GM10266 (cell line): ENCODE measurements around the gene CACNA1I.

Experiments
- DNase-seq: peaks from one replicate; pipeline ENCODE4 v3.0.0; 2012; ENCODE audit errors: extremely low spot score
- CTCF ChIP-seq: IDR thresholded peaks from 2 replicates; pipeline ENCODE4 v1.5.1; 2012; ENCODE audit warnings: mild to moderate bottlenecking, low read depth; ENCODE audit not compliant: control insufficient read depth, insufficient read depth; ENCODE audit errors: missing control alignments

Gene CACNA1I

DNA sequence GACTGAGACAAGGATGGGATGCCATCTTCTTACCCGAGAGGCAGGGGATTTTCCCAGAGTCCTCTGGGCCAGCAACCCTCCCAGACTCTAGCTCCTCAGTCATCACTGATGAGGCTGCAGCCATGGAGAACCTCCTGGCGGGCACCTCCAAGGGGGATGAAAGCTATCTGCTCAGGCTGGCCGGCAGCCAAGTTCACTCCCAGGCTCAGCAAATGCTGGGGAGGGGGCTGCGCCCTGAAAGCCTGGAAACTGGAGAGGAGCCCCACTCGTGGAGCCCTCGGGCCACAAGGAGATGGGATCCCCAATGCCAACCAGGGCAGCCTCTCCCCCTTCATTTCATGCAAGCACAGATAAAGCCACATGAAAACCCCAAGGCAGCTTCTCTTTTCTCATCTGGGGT lies 75.0 kb downstream of the CACNA1I start:
- no peak for DNase-seq
- no peak for TF ChIP-seq CTCF

- no peak for DNase-seq
- TF ChIP-seq CTCF: no peak
Measured at GRCh38 chr22:39646398-39647063, 76.0 kb downstream of the CACNA1I start.

DNA sequence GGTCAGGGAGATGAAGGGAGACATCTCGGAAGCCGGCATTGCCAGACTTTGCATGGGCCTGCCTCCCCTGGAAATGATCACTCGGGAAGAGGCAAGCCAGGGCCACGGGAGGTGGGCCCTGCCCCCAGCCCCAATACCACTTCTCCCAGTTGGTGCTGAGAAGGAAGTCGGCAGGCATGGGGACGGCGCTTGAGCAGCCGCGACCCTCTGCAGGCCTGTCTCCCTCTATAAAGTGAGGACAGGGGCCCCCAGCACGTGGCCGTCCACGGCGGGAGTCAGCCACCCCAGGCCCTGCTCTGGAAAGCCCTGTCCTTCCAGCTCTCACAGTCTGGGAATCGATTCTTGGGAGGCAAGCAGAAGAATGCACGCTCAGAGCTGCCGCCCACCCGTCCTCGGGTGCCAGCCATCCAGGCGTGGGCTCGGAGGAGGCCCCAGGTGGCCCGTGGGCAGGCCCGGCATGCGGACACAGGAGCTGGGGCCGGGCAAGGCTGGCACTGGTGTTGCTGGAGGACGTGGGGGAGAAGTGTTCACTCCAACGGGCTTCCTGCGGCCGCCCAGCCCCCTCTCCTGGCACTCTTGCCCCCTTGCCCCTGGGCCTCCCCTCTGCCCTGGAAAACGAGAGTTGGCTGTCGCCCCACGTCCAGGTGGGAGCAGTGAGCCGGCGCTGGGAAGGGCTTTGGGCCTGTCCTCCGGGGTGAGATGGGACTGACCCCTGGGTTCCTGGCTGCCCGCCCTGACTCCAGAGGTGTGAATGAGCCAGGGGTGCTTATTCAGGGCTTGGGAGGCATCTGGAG lies 77.5 kb downstream of the CACNA1I start:
- no peak for TF ChIP-seq CTCF
- no peak for DNase-seq

- TF ChIP-seq CTCF: no peak
- DNase-seq: no peak
Measured at GRCh38 chr22:39648630-39648950, 78.0 kb downstream of the CACNA1I start.

GRCh38 chr22:39649500-39650089 lies 79.0 kb downstream of the CACNA1I start:
- DNase-seq: no peak
- TF ChIP-seq CTCF: no peak

DNA sequence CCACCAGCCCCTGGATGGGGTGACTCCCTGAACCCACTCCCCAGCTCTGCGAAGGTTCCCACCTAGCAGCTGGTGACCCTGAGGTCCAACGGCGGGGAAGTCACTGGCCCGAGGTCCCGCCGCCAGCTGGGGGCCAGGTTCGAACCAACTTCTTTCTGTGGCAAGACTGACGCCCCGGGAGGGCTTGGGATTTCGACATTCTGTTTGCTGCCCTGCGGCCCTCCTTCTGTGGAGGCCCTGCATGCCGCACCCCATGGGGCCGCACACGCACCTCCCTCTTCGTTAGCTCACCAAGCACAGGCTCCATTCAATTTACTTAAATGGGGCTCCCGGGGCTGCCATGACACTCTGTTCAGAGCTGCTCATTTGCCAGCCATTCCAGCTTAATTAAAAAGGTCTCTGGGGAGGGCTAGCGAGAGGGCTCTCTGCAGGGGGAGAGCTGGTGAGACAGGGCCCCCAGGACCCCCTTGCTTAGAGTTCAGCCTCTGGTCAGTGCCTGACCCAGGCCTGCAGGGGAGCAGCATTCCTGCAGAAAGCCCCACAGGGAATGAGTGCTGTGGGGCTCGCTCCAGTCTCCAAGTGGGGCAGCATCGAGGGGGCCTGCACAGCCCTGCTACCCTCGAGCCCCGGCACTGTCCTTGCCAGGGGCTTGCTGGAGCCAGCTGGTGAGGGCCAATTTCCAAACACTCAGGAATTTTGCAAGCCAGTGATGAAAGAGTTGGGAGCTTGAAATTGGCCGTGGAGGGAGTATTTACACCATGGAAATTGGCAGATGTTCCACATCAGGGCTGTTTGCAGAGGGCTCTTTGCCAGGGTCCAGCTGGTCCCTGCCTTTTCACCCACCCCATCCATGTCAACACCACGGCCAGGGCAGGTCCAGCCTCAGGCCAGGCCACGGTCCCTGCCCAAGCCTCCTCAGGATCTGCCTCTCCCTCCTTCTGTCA lies 80.8 kb downstream of the CACNA1I start:
- TF ChIP-seq CTCF: no peak
- no peak for DNase-seq
